ENCODE data around the gene STRN3. TPM values are rescaled to one million over a fixed set of nuclear protein-coding genes. Genes with fewer than 3 reads are reported as not detected.
"Not testable (repeated sequence)": the region's sequence is repeated elsewhere in the genome, so short reads cannot be mapped to it uniquely, and the experiment has no call there.

STRN3 gene
- total RNA-seq, 2 experiments from 2014 or later, result 25.2 to 37.0 TPM

DNA sequence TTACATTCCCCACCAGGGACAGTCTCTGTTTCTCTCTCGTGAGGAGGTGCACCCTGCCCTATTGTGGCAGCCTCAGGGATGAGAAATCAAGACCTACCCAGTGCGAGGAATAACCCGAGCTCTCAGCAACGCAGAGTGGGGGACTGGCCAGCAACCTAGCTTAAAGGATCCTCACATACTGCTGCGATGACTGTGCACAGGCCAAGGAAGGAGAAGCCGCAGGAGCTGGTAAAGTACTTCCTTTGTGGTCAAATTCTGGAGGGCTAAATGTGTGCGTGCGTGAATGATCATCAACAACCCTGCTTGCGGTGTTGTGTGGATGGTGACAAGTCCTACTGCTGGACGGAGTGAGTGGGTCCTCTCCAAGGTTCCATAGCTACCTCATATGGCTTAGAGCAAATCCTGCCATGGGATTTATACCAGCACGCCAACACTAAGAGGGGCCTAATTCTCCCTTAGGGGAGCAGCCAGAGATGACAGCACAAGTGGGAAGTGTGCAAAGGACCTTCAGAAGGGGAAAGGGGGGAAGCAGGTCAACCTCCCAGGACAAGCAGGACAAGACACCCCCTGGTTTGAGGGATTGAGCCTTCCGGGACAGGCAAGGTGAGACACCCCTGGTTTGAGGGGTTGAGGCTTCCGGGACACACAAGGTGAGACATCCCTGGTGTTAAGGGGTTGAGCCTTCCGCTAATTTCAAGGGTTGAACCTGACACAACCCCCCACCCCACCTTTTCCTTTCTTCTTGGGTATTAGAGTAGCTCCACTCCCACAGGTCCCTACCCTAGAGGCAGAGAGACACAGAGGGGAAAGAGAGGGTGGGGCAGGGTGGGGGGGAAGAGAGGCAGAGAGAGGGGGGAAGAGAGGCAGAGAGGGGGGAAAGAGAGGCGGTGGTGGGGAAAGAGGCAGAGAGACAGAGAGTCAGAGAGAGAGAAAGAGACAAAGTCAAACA is 59.5 kb downstream of the STRN3 start:
- Histone ChIP-seq H3K27ac (ENCODE audit: low read depth, low read length, poor library complexity, severe bottlenecking) (no peak overlapping the region), H3K4me3 (ENCODE audit: low read depth, low read length, poor library complexity, severe bottlenecking) (no peak overlapping the region), H2AFZ (ENCODE audit: low read length) (no peak overlapping the region), H4K20me1 (ENCODE audit: insufficient read depth, low read length) (no peaks in the 10 kb centered on the region), H3K9me3 (ENCODE audit: low read length) (peaks cover 17% of the 10 kb centered on the region; the same call in 1 of the 2 replicates), H3K4me2 (ENCODE audit: low read length) (no peak overlapping the region), H3K79me2 (ENCODE audit: insufficient read depth, low read depth, low read length) (peaks cover 90% of the 10 kb centered on the region), H3K36me3 (ENCODE audit: insufficient read depth, low read length) (peaks cover 35% of the 10 kb centered on the region), H3K9me2 (ENCODE audit: insufficient read depth, low read length) (no peaks in the 10 kb centered on the region), H3K4me1 (ENCODE audit: insufficient read depth, low read length, poor library complexity, severe bottlenecking) (no peaks in the 10 kb centered on the region)
- ChIA-PET POLR2A (no interaction called here), CTCF (ENCODE audit: unreplicated experiment) (no interaction called here)
- no peak for TF ChIP-seq EZH2phosphoT487 (IDR thresholded peaks at IDR 0.05; ENCODE audit: borderline replicate concordance, low read depth, low read length)
- TF ChIP-seq, protein P1, sequence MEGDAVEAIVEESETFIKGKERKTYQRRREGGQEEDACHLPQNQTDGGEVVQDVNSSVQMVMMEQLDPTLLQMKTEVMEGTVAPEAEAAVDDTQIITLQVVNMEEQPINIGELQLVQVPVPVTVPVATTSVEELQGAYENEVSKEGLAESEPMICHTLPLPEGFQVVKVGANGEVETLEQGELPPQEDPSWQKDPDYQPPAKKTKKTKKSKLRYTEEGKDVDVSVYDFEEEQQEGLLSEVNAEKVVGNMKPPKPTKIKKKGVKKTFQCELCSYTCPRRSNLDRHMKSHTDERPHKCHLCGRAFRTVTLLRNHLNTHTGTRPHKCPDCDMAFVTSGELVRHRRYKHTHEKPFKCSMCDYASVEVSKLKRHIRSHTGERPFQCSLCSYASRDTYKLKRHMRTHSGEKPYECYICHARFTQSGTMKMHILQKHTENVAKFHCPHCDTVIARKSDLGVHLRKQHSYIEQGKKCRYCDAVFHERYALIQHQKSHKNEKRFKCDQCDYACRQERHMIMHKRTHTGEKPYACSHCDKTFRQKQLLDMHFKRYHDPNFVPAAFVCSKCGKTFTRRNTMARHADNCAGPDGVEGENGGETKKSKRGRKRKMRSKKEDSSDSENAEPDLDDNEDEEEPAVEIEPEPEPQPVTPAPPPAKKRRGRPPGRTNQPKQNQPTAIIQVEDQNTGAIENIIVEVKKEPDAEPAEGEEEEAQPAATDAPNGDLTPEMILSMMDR (conservative IDR thresholded peaks at IDR 0.05; ENCODE audit: low read length), result no peak
- no peak for DNase-seq (ENCODE audit: low spot score)
- BruUV-seq (replicated peaks), result no TSS peak
- intact Hi-C loops (cut with micrococcal nuclease; ENCODE audit: unreplicated experiment), result no loop called here

DNA sequence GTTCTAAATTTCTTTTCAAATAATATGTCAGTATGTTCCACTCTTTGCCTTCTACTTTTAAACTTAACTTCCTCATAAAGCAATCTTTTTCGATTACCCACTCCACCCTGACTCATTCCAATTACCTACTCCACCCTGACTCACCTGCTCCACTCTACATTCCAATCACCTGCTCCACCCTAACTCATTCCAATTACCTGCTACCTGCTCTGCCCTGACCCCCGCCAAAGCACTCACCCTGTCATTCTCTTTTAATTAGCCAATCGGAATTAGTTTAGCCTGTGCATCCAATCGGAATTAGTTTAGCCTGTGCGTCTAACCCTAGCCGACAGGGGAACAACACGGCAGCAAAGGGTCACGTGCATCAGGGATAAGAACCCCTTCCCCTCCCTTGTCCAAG is 60.3 kb downstream of the STRN3 start:
- H3K4me2 ChIP-seq (ENCODE audit: low read length); H3K27ac ChIP-seq (ENCODE audit: low read depth, low read length, poor library complexity, severe bottlenecking); H2AFZ ChIP-seq (ENCODE audit: low read length); CTCF ChIA-PET (ENCODE audit: unreplicated experiment); H3K4me1 ChIP-seq (ENCODE audit: insufficient read depth, low read length, poor library complexity, severe bottlenecking); H4K20me1 ChIP-seq (ENCODE audit: insufficient read depth, low read length); DNase-seq (ENCODE audit: low spot score); intact Hi-C loops (cut with micrococcal nuclease; ENCODE audit: unreplicated experiment); H3K4me3 ChIP-seq (ENCODE audit: low read depth, low read length, poor library complexity, severe bottlenecking); BruUV-seq (replicated peaks); POLR2A ChIA-PET; H3K9me2 ChIP-seq (ENCODE audit: insufficient read depth, low read length): not testable (repeated sequence)
- Histone ChIP-seq H3K9me3 (ENCODE audit: low read length) (peaks cover 17% of the 10 kb centered on the region; the same call in 1 of the 2 replicates), H3K79me2 (ENCODE audit: insufficient read depth, low read depth, low read length) (peaks cover 90% of the 10 kb centered on the region), H3K36me3 (ENCODE audit: insufficient read depth, low read length) (peaks cover 35% of the 10 kb centered on the region)

DNA sequence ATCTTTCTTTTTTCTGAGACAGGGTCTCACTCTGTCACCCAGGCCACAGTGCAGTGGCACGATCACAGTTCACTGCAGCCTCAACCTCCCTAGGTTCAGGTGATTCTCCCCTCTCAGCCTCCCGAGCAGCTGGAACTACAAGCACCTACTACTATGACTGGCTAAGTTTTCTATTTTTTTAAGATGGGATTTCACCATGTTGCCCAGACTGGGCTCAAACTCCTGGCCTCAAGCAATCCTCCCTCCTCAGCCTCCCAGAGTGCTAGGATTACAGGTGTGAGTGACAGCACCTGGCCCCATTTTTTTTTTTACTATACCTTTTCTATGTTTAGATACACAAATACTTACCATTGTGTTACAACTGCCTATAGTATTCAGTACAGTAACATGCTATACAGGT is 63.6 kb downstream of the STRN3 start:
- peaks cover 90% of the 10 kb centered on the region for H3K79me2 ChIP-seq (ENCODE audit: insufficient read depth, low read depth, low read length)
- CTCF ChIA-PET (ENCODE audit: unreplicated experiment); H3K27ac ChIP-seq (ENCODE audit: low read depth, low read length, poor library complexity, severe bottlenecking); intact Hi-C loops (cut with micrococcal nuclease; ENCODE audit: unreplicated experiment); H3K4me2 ChIP-seq (ENCODE audit: low read length); H3K4me3 ChIP-seq (ENCODE audit: low read depth, low read length, poor library complexity, severe bottlenecking); H3K9me2 ChIP-seq (ENCODE audit: insufficient read depth, low read length); H3K9me3 ChIP-seq (ENCODE audit: low read length); H4K20me1 ChIP-seq (ENCODE audit: insufficient read depth, low read length); BruUV-seq (replicated peaks); H2AFZ ChIP-seq (ENCODE audit: low read length); DNase-seq (ENCODE audit: low spot score): not testable (repeated sequence)
- H3K36me3 ChIP-seq (ENCODE audit: insufficient read depth, low read length), result peaks cover 35% of the 10 kb centered on the region
- POLR2A ChIA-PET, result interaction anchor here (0.8 to 2.0 kb wide), 6 partner anchors 8 to 79 kb away, joined by 3 to 8 read pairs (median 4); no protein-coding TSS in a partner anchor
- peaks cover 18% of the 10 kb centered on the region for H3K4me1 ChIP-seq (ENCODE audit: insufficient read depth, low read length, poor library complexity, severe bottlenecking)

All from OCI-LY7 (cell line).